Measurements from ENCODE around the gene DAPK1.

Gene DAPK1

DNA sequence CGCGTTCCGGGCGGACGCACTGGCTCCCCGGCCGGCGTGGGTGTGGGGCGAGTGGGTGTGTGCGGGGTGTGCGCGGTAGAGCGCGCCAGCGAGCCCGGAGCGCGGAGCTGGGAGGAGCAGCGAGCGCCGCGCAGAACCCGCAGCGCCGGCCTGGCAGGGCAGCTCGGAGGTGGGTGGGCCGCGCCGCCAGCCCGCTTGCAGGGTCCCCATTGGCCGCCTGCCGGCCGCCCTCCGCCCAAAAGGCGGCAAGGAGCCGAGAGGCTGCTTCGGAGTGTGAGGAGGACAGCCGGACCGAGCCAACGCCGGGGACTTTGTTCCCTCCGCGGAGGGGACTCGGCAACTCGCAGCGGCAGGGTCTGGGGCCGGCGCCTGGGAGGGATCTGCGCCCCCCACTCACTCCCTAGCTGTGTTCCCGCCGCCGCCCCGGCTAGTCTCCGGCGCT is at the start of gene DAPK1:
Gene DAPK1 (plus strand): TSS at position 264 of the 442 bp plus-strand sequence. CDS start 1,211 bp downstream, outside the sequence.
- peak within 1 kb of the TSS; percentile 73 for H3K4me3 ChIP-seq (ENCODE audit: low read length)
- no peak for TF ChIP-seq ZNF274 (IDR thresholded peaks at IDR 0.05; ENCODE audit: low read depth, low read length)

DNA sequence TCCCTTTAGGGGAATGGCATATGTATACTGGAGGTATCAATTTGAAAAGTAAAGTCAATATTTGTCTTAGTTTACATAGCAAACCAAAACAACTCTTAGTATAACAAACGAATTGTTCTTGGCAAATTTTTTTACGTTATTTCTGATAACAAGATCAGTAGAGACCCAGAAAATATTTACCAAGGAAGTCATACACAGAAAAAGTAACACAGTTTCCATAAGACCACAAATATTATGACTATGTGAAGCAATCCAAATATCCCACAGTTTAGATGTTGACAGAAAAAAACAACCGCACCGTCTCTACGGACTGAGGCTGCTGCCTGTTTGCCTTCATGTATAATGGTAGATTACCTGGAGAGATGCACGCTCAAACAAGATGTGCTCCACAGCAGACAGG is 46.5 kb upstream of the DAPK1 start:
- H3K4me3 ChIP-seq (ENCODE audit: low read length): no peak overlapping the region
- no peak for TF ChIP-seq ZNF274 (IDR thresholded peaks at IDR 0.05; ENCODE audit: low read depth, low read length)

DNA sequence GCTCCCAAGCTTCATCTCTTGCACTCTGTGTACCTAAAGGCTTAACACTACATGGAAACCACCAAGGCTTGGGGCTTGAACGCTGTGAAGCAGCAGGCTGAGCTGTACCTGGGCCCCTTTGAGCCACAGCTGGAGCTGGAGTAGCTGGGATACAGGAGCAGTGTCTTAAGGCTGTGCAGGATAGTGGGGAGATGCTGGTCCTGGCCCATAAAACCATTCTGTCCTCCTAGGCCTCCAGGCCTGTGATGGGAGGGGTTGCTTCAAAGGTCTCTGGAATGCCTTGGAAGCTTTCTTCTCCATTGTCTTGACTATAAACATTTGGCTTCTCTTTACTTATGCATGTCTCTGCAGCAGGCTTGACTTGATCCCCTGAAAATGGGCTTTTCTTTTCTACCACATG is 42.3 kb upstream of the DAPK1 start:
- no peak overlapping the region for H3K4me3 ChIP-seq (ENCODE audit: low read length)
- no peak for TF ChIP-seq ZNF274 (IDR thresholded peaks at IDR 0.05; ENCODE audit: low read depth, low read length)

DNA sequence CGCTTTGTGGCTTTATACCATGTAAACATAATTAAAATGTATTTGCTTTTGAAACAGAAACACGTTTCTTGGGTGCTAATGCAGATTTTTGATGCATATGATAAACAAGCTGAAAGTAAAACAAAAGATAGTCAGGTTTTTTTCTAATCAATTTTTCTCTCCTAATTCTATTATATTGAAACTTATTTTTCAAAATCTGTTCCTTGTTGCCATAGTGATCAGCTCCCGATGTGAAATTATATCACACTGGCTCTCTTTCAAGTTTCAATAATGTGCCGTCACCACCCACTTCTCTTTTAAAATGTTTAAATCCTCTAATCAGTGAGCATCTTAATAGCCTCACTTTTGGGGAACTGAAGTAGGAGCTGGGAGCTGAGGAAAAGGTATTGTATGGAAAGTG is 36.4 kb upstream of the DAPK1 start:
- TF ChIP-seq ZNF274 (IDR thresholded peaks at IDR 0.05; ENCODE audit: low read depth, low read length): no peak
- no peak overlapping the region for H3K4me3 ChIP-seq (ENCODE audit: low read length)

DNA sequence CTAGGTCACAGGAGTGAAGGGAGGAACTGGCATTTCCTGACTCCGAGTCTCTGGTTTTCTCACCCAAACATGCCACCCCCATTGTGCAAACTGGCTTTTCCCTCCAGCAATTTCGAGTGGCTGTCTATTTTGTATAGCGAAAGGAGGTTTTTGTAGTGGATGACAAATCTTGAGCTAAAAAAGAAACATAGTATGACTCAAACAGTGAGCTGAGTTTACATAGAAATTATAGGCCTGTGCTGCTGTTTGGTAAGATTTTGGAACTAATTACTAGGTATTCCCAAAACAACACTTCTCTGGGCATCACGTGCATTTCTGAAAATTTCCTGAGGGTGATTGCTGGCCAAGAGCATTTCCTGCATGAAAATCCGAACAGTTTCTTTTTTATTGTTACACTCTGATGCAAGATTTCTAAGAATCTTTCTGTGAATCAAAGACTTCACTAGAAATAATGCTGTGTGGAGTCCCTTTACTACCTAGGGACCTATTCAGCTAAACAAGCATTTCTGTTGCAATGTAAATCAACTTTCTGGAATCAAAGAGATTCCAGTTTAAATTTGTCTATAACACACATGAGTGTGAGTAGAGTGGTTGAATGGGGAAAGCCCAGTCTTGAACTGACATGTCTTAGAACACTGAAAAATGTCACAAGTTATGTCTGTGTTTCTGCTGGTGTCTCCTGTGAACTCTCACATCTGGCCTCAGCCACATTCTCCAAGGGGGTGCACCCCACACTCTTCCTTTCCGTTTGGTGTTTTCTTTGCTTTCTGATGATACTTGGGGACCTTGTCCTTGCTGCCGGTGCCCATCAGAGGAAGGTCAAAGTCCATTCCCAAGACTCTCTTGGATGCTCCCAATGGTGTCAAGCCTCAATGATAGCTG is 33.3 kb upstream of the DAPK1 start:
- H3K4me3 ChIP-seq (ENCODE audit: low read length): no peak overlapping the region; the same call in 1 of the 2 replicates
- no peak for TF ChIP-seq ZNF274 (IDR thresholded peaks at IDR 0.05; ENCODE audit: low read depth, low read length)

DNA sequence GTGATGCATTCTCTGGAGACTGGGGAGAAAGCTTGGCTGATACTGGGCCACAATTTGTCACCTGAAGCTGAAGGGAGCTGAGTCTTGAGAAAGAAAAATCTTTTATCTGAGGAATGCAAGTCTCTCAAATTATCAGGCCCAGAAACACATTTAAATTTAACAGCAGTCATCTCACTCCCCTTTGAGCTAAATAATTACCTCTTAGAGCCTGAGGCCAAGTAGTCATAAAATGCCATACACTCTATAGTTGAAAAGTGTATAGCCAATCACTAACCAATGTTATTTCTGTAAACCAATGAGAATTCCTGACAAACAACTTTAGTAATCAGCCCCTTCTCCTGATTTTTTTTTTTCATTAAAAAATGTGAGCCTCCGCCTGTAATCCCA is 32.7 kb upstream of the DAPK1 start:
- TF ChIP-seq ZNF274 (IDR thresholded peaks at IDR 0.05; ENCODE audit: low read depth, low read length): no peak
- no peak overlapping the region; the same call in 1 of the 2 replicates for H3K4me3 ChIP-seq (ENCODE audit: low read length)

DNA sequence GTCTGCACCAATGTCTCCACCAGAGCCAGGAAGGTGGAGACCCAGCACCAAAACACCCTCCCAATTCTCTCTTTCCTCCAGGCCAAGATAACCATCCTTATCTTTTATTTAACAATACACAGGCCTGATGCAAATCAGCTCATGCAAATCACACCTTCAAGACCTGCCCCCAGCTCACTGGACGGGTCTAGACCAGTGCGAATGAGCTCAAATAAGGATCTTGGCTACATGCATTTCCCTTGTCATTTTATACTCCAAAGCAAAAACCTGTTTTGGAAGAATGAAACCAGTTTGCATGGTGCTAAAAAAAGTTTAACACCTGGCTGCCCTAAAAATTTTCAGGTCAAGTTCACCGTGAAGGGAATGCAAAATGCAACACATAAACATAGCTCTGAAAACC is 31.9 kb upstream of the DAPK1 start:
- H3K4me3 ChIP-seq (ENCODE audit: low read length): no peak overlapping the region
- TF ChIP-seq ZNF274 (IDR thresholded peaks at IDR 0.05; ENCODE audit: low read depth, low read length): no peak

DNA sequence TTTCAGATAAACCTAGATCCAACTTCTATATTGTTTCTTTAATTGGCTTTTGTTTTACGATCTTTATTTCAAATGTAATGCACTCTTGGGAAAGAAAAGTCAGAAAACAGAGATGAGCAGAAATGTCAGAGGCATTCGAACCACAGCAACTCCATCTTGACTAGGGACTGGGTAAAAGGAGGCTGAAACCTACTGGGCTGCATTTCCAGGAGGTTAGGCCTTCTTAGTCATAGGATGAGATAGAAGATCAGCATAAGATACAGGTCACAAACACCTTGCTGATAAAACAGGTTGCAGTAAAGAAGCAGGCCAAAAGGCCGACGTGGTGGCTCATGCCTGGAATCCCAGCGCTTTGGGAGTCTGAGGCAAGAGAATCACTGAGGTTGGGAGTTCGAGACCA is 30.5 kb upstream of the DAPK1 start:
- no peak overlapping the region for H3K4me3 ChIP-seq (ENCODE audit: low read length)
- no peak for TF ChIP-seq ZNF274 (IDR thresholded peaks at IDR 0.05; ENCODE audit: low read depth, low read length)

DNA sequence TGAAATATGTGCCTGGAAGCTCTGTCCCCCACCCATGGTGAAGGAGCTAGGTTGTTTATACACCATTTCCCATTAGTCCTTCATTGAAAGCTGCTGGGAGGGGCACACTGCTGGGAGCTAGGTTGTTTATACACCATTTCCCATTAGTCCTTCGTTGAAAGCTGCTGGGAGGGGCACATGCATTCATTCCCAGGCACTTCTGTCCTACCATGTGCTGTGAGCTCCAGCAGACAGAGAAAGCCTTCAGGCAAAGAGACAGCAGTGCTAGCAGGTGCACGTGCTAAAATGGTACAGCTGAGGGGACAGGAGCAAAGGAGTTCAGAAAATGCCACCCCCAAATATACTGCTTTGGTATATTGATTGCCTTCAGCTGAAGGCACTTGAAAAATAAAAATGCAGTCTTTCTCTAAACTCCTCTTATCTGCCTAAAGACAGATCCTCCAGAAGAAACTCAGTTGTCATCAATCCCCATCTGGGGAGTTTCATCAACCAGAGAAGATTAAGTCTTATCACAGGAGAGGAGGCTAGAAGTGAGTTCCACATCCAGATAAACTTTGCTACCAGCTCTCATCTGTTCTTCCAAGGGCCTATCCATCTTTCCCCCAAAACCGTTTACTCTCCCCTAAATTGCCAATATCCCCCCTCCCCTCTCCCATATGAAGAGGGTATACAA is 27.7 kb upstream of the DAPK1 start:
- H3K4me3 ChIP-seq (ENCODE audit: low read length): no peak overlapping the region
- TF ChIP-seq ZNF274 (IDR thresholded peaks at IDR 0.05; ENCODE audit: low read depth, low read length): no peak

DNA sequence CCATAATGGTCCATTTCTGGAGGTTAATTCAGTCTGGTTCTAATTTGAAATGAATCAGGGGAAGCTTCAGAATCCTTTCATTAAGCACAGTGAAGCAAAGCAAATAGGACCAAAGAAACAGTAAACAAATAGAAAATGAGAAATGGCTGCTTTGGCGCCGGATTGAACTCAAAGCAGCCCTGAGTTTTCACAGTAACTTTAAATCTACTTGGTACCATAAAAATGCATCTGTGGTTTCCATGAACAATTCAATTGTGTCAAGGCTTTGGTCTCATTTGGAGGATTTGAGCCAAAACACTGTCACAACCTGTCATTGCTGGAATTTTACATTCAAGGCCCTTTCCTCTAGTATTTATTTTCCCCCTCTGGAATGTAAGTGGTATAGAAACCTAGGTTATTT is 25.9 kb upstream of the DAPK1 start:
- no peak overlapping the region for H3K4me3 ChIP-seq (ENCODE audit: low read length)
- TF ChIP-seq ZNF274 (IDR thresholded peaks at IDR 0.05; ENCODE audit: low read depth, low read length): no peak

DNA sequence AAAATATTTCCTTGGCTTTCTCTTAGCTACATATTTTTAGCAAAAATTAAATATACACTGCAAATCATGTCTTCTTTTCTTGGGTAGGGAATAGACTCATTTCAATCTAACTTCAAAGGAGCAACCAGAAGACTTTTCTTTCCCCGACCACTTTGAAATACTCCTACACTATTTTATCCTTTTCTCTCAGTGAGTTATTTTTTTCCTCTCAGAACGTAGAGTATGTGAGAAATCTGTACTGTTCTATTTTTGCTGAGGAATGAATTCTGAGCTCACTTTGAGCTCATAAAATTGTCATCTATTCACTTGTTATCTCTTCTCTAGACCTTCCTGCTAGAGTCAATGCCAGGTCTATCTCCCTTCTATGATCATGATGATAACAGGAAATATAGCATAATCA is 22.2 kb upstream of the DAPK1 start:
- H3K4me3 ChIP-seq (ENCODE audit: low read length): no peak overlapping the region
- TF ChIP-seq ZNF274 (IDR thresholded peaks at IDR 0.05; ENCODE audit: low read depth, low read length): no peak

DNA sequence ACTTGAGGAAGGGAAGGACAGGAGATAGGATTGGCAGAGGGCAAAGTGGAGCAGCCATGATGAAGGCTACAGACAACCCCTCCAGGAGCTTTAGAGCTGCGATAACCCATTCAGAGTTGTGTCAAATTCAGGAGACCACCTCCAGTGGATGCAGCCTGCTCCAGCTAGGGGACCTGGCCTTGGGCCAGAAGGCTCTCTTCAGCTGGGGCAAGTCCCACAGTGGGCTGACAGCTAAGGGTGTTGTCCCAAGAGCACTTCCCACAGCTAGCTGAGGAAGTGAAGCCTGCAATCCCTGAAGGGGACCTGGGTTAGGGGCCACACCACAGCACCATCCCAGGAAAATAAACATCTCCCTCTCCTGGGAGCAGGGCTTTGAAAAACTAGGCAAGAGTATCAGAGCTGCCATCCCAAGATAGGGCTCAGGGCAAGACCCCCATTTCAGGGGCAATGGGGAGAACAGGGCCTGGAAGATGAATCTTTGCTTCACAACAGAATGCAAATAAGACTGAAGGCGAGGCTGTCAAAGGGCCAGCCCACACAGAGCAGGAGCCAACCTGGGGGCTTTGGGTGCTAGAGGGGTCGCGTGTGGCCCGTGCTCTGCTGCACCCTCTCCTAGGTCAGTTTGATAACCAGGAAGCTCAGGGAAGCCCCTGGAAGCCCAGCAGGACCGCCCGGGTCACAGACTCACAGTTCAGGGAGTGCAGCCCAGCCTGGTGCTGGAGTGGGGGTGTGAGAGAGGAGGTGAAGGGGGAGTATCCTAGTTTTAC is 19.3 kb upstream of the DAPK1 start:
- H3K4me3 ChIP-seq (ENCODE audit: low read length): no peak overlapping the region
- no peak for TF ChIP-seq ZNF274 (IDR thresholded peaks at IDR 0.05; ENCODE audit: low read depth, low read length)

DNA sequence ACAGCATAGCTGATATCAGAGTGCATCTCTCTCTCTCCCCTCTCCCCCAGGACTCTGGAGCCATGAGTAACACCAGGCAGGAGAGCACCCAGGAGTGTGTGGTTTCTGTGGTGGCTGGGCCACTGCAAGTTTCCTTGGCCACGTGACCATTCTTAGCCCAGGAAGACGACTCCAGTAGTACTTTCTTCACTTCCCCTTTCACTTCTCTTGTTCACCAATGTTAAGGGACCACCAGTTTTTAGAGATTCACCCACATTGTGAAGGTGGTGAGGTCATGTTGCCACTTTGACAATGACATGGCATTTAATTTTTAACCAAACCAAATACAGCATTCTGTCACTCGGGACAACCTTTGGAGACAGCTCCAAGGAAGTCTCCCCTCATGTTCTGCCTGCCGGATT is 17.9 kb upstream of the DAPK1 start:
- TF ChIP-seq ZNF274 (IDR thresholded peaks at IDR 0.05; ENCODE audit: low read depth, low read length): no peak
- H3K4me3 ChIP-seq (ENCODE audit: low read length): no peak overlapping the region; the same call in 1 of the 2 replicates

Data from GM08714 (cell line).